Measurements from ENCODE around the gene BRD9.
"Not testable (repeated sequence)": the region's sequence is repeated elsewhere in the genome, so short reads cannot be mapped to it uniquely, and the experiment has no call there.

Gene BRD9

DNA sequence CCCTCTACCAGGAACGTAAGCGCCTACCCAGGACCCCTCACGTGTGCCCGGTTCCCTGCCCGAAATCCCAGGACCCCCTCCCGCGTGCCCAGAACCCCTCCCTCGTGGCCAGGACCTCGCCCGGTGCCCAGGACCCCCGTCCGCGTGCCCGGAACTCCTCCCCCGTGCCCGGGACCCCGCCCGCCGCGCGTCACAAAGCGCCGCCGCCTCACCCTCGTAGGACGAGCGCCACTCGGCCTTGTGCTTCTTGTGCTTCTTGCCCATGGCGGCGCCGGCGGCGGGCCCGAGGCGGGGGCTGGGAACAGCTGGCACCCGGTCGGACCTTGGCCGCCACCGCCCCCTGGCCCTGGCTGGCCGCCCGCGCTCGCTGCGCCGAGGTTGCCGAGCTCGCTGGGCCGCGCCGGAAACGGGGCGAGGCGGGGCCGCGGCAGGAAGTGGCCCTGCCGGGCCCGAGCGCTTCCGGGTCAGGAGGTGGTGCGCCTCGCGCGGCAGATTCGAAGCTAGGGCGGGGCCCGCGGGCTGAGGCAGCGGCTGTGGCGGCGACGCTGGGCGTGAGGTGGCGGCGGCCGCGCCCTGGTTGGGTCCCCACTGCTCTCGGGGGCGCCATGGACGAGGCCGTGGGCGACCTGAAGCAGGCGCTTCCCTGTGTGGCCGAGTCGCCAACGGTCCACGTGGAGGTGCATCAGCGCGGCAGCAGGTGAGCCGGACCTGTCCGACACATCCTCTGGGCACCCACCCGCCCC lies at the start of gene BRD9, which contains the start of gene TRIP13:
TSS of gene BRD9 (minus strand) at position 408 of the 743 bp plus-strand sequence. CDS start at position 264, 144 bp downstream.
TSS of gene TRIP13 (plus strand) at position 491 of the 743 bp plus-strand sequence. CDS start at position 606, 115 bp downstream.
- DNase-seq (ENCODE audit: low spot score) = peak; percentile 83

DNA sequence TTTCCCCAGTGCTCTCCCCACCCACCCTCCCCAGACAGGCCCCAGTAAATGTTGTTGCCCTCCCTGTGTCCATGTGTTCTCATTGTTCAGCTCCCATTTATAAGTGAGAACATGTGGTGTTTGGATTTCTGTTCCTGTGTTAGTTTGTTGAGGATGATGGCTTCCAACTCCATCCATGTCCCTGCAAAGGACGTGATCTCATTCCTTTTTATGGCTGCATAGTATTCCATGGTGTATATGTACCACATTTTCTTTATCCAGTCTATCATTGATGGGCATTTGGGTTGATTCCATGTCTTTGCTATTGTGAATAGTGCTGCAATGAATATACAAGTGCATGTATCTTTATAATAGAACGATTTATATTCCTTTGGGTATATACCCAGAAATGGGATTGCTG lies 48.1 kb upstream of the BRD9 start:
- DNase-seq (ENCODE audit: low spot score) = not testable (repeated sequence)

DNA sequence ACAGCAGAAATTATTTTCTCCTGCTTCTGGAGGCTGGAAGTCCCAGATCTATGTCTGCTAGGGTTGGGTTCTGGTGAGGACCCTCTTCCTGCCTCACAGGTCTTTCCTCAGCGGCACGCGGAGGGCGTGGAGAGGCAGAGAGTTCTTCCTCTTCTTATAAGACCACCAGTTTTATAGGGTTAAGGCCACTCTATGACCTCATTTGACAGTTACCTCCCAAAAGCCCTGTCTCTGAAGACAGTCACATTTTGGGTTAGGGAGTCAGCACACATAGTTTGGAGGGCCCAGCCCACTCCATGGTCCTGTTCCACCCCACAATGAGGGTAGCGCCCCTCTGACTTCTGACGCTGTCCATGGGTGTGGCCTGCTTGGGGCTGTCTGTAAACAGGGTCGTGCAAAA lies 46.8 kb upstream of the BRD9 start:
- no peak for DNase-seq (ENCODE audit: low spot score)

DNA sequence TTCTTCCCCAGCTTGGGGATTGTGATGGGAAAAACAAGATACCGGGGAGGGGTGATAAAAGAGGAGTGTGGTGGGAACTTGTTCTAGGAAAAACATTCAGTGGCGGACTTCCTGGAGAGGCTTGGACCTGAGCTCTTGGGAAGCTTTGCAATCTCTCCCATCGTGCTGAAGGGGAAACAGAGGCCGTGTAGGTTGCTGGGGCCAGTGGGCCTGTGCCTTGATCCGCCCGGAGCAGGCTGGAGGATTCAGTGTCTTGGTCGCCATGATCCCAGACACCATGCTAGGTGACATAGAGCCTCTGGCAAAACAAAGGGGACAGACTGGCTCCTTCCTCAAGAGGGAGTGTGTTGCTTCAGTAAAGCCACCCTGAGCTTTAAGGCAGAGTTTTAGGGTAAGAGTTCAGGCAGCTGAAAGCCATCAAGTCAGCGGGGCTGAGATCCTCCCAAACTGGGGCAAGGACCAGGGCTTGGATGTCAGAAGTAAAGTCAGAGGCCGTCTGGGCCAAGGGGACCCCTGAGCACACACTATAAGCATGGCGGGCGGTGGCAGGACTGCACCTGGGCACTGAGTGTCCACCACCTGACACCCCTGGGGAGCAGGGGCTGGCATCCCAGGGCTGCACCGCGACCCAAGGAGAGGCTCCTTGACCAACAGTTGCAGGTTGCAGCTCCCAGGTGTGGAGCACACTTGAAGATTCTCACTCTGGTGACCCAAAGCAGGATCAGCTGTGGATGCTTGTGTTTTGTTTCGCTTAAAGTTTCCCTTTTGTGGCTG lies 44.7 kb upstream of the BRD9 start:
- DNase-seq (ENCODE audit: low spot score) = no peak

DNA sequence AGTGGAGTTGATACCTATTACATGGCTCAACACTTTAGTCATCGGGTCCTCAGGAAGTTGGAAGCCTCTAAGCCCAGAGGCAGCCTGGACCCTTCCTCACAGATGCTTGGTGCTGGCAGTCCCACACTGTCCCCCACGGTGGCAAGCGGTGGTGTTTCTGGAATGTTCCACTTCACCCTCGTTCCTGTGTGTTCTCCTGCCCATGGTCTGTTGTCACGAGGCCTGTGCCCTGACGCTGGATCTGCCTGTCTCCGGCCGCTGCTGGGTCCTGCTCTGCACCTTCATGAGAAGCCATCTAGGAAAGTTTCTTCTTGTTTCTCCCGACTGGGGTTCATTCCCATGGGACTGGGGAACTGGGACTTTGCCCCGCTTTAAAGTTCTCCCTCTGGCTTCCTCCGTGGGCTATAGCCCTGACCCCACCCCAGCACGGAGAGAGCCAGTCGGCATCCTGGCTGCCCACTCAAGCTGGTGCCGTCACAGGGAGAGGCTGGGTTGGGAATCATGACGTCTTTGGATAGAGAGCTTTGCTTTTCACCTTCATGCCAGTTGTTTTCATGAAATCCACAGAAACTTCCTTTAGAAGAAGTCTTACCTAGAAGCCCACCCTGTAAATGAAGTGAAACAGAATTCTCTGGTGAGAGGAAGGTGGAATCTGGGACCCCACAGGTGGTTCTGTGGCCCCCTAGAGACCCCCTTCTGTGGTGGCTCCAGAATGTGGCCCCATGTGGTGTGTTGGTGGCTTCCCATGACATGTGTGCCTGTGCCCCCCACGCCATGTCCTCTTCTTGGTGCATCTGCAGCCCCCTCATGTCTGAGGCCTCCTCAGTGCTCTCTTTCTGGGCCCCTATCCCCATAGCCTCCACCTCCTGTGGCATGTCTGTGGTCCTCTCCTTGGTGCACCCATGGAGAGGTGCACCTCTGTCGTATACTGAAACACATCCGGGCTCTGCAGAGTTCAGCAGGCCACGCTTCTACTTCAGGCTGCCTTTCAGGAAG lies 43.8 kb upstream of the BRD9 start:
- DNase-seq (ENCODE audit: low spot score) = no peak

DNA sequence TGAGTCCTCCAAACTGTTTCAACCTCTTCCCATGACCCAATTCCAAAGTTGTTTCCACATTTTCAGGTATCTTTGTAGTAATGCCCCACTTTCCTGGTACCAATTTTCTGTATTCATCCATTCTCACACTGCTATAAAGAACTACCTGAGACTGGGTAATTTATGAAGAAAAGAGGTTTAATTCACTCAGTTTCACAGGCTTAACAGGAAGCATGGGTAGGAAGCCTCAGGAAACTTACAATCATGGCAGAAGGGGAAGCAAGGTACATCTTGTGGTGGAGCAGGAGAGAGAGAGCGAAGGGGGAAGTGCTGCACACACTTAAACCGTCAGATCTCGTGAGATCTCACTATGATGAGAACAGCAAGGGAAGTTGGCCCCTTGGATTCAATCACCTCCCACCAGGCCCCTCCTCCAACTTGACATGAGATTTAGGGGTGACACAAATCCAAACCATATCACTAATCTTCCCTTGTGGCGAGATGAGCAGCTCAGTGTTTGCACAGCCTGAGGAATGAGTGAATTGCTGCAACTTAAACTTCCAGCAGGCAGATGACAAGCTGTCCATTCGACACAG lies 43.0 kb upstream of the BRD9 start:
- DNase-seq (ENCODE audit: low spot score) = no peak

DNA sequence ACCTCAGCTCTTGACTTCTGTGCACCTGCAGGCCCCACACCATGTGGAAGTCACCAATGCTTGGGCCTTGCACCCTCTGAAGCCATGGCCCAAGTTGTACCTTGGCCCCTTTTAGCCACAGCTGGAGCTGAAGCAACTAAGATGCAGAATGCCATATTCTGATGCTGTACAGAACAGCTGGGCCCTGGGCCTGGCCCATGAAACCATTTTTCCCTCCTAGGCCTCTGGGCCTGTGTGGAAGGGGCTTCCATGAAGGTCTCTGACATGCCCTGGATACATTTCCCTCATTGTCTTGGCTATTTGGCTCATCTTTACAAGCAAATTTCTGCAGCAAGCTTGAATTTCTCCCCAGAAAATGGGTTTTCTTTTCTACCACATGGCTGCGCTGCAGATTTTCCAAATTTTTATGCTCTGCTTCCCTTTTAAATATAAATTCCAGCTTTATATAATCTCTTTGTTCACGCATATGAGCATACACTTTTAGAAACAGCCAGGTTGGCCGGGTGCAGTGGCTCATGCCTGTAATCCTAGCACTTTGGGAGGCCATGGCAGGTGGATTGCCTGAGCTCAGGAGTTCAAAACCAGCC lies 41.9 kb upstream of the BRD9 start:
- not testable (repeated sequence) for DNase-seq (ENCODE audit: low spot score)

DNA sequence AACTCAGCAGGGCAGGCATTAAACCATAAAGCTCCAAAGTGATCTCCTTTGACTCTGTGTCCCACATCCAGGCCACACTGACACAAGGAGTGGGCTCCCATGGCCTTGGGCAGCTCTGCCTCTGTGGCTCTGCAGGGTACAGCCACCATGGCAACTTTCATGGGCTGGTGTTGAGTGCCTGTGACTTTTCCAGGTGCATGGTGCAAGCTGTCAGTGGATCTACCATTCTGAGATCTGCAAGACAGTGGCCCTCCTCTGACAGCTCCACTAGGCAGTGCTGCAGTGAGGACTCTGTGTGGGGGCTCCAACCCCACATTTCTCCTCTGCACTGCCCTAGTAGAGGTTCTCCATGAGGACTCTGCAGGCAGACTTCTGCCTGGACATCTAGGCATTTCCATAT lies 41.4 kb upstream of the BRD9 start:
- not testable (repeated sequence) for DNase-seq (ENCODE audit: low spot score)

DNA sequence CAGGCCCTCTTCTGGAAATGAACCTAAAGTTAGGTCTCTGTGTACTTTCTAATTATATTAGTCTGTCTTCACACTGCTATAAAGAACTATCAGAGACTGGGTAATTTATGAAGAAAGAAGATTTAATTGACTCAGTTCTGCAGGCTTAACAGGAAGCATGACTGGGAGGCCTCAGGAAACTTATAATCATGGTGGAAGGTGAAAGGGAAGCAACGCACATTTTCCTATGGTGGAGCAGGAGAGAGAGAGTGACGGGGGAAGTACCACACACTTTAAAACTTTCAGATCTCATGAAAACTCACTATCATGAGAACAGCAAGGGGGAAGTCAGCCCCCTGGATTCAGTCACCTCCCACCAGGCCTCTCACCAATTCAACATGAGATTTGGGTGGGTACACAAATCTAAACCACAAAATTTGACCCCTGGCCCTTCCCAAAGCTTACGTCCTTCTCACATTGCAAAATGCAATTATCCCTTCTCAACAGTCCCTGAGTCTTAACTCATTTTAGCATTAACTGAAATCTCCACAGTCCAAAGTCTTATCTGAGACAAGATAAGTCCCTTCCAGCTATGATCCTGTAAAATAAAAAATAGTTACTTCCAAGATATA lies 40.8 kb upstream of the BRD9 start:
- DNase-seq (ENCODE audit: low spot score) = no peak

DNA sequence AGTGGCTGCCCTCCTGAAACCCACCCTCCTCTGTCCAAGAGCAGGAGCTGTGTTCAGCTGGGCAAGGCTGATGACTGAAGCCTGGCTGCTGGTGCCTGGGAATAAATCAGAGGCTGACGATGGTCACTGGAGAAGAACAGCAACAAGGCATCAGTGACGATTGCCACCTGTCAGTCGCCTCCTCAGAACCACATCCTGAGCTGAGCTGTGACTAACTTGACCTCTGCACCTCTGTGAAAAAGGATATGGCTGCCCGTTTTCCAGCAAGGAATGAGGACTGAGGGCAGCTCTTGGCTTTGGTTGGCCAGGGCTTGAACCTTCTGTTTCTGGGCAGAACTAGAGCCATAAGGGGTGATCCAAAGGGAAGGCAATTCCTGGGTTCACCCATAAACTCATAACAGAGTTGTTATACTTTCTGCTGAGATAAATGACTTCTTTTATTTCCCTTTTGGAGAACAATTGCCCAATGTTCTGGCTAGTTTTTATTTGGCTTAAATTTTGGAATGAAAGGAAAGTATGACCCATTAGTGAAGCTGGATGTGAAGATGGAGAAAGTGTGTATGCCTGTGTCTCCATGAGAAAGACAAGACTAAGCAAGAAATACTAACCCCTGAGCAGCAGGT lies 40.1 kb upstream of the BRD9 start:
- DNase-seq (ENCODE audit: low spot score) = no peak

DNA sequence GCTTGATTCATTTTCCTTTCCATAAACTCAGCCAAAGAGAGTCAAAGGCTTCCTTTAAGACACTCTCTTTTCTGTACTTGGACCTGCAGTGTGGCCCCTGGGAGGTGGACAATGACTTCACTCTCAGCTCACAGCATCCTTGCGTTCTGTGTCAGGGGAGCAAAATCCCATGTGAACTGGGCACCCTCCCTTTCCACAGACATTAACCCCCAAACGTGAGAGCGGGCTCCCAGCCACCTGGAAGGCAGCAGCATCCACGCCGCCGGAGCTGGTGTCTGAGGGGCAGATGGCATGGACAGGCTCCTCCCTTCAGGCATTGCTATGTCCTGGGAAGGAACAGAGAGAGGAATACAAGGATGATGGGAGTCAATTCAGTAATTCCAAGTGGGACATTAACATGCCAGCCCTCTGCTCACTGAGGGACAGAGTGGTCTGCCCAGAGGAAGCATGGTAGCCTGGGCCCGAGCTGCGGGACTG lies 39.6 kb upstream of the BRD9 start:
- no peak for DNase-seq (ENCODE audit: low spot score)

DNA sequence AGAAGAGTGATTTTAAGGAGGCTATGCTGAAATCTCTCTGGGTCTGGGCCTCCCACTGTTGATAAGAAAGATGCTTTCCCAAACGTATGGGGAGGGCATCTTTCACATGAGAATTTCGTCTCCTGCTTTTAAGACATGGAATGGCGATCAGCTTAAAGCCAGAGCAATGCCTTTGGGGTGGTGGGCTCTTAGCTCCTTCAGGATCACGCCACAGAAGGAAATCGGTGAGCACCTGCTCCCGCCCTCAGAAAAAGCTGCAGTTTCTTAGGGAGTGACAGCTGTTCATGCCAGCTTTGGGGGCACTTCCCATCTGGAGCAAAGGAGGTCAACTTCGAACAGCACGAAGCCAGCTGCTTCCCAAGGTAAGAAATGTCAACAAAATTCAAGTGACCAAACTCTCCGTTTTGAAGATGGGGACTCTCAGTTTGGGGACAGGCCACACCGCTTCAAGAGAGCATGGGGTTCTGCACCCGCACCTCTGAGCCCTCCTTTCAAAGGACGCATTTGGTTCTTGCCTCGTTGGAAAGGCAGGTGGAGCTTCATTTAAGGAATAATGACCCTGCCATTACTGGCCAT lies 39.1 kb upstream of the BRD9 start:
- DNase-seq (ENCODE audit: low spot score) = no peak

DNA sequence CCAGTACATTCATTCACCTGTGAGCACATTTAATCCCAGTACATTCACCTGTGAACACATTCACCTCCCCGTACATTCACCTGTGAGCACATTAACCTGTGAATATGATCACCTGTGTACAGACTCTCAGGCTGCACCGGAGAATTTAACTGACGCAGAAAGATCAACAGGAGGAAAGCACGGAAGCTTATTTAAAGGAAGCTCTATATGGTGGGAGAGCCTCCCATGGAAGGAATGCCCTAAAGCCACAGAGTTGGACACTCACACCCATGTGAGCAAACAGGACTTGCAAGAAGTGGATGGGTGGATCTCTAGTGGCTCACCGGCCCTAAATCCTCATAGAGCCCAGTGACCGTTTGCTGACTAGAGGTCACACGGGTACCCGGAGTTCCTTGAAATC lies 38.3 kb upstream of the BRD9 start:
- no peak for DNase-seq (ENCODE audit: low spot score)

DNA sequence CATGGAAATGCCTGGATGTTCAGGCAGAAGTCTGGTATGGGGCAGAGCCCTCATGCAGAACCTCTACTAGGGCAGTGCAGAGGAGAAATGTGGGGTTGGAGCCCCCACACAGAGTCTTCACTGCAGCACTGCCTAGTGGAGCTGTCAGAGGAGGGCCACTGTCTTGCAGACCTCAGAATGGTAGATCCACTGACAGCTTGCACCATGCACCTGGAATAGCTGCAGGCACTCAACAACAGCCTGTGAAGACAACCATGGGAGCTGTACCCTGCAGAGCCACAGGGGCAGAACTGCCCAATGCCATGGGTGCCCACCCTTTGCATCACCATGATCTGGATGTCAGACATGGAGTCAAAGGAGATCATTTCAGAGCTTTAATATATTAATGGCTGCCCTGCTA lies 37.0 kb upstream of the BRD9 start:
- DNase-seq (ENCODE audit: low spot score) = no peak

DNA sequence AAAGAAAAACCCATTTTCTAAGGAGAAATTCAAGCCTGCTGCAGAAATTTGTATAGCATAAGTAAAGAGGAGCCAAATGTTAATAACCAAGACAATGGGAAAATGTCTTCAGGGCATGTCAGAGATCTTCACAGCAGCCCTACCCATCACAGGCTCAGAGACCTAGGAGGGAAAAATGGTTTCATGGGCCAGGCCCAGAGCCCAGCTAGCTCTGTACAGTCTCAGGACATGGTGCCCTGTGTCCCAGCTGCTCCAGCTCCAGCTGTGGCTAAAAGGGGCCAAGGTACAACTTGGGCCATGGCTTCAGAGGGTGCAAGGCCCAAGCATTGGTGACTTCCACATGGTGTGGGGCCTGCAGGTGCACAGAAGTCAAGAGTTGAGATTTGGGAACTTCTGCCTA lies 36.6 kb upstream of the BRD9 start:
- DNase-seq (ENCODE audit: low spot score) = not testable (repeated sequence)

DNA sequence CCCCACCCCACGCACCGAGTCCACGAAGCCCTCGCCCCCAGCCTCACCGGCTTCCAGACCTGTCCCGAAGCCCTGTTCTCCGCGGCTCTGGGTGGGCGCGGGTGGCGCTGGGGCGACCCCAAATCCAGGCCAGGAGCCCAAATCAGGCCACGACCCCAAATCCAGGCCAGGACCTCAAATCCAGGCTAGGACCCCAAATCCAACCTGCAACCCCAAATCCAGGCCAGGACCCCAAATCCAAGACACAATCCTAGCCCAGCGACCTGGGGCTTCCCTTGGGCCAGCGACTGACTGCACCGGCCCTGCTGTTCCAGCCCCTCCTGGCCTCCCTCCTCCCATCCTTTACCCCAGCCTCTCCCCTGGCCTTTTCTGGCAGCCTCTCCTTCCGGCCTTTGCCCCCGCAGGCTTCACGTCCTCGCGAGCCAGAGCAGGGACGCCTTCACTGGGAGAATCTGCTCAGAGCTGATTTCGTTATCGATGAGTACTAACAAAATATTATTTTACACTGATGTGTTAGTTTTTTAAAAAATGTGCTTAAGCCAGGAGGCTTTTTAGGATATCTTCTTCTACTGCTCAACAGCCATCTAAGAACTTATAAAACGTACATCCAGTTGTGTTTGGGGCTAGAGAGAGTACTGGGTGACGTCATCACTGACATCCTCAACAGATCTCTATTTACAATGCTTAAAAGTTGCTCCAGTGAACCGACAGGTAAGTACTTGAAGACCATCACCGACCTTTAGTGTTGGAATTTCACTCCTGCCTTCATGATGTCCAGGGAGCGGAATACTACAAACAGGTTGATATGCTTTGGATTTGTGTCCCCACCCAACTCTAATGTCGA lies 34.8 kb upstream of the BRD9 start:
- no peak for DNase-seq (ENCODE audit: low spot score)

DNA sequence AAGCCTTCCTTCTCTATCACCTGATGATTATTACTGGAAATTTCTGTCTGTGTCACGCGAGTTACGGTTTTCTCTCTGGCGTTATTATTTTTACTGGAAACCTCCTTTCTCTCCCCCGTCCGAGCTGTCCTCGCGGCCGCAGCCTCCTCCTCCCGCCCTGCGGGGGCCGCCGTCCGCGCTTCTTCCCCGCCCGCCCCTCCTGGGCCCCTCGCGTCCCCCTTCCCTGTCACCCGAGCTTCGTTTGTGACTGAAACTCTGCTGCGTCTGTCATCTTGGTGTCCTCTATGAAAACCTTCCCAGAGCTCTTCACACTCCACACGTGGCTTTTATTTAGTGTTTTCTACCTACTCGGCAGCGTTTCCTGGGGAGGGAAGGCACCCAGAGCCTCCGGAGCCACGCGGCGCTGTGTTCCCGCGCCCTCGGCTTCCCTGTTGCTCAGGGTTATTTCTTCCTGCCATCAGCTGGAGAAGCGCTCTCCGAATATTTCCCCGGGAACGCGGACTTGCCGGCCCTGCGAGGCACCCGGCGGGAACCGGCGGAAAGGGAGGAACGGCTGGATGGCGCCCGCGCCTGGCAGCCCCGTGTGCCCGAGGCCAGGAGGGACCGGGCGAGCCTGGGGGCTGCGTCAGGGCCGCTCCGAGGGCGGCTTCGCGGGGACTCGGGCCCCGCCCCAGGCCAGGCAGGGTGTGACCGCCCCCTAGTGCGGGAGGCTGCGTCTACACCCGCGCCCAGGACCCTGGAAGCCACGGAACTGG lies 34.0 kb upstream of the BRD9 start:
- DNase-seq (ENCODE audit: low spot score) = no peak

DNA sequence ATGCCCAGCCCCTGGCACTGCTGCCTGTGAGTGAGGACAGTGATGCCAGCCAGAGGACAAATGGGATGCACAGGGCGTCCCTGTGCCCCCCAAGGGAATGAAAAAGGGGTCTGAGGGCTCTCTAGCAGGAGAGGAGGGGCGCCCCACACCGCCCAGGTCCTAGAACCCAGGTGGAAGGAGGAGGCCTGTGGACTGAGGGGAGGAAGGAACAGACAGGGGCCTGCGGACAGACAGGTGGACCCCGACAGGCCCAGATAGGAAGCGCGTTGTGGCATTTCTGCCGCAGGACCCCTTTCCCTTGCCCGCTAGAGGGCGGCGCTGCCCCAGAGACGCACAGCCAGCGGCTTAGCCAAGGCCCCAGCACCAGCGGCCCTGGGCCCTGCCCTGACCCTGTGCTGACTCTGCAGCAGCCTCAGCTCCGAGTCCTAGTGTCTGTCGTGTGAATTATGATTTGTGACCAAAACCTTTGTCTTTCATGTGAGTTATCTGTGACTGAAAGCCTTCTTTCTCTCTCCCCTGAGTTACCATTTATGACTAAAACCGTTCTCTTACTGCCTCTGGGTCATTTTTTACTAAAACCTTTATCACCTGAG lies 30.8 kb upstream of the BRD9 start:
- peak; percentile 77 for DNase-seq (ENCODE audit: low spot score)

Measured in RKO (cell line).